Measurements from ENCODE around the gene UMAD1. TPM values are rescaled to one million over a fixed set of nuclear protein-coding genes. Genes with fewer than 3 reads are reported as not detected.
"Not testable (repeated sequence)": the region's sequence is repeated elsewhere in the genome, so short reads cannot be mapped to it uniquely, and the experiment has no call there.

The UMAD1 gene
- total and polyA plus RNA-seq, 4 donors = 7.7 to 19.2 (median 12.2) TPM

DNA sequence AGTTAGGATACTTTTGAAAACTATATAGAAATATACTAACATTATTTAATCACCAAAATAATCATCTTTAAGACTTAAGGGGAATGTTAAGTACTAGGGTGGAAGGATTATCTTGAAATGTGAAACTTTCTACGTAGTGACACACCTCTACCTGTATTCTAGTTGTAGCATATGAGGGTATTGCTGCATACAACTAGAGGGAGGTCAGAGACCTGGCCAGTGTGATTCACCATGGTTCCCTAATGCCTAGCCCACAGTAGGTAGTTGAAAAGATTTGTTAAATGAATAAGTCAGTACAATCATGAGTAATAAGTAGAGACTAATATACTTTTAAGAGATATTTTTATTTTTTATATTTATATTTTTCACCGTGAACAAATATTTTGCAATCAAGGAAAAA is 162.0 kb downstream of the UMAD1 start:
- H3K4me1 ChIP-seq (ENCODE audit: control insufficient read depth in 5 of 5, insufficient read depth in 5 of 5, low read length in 5 of 5) = no peaks in the 10 kb centered on the region
- TF ChIP-seq, protein P1, sequence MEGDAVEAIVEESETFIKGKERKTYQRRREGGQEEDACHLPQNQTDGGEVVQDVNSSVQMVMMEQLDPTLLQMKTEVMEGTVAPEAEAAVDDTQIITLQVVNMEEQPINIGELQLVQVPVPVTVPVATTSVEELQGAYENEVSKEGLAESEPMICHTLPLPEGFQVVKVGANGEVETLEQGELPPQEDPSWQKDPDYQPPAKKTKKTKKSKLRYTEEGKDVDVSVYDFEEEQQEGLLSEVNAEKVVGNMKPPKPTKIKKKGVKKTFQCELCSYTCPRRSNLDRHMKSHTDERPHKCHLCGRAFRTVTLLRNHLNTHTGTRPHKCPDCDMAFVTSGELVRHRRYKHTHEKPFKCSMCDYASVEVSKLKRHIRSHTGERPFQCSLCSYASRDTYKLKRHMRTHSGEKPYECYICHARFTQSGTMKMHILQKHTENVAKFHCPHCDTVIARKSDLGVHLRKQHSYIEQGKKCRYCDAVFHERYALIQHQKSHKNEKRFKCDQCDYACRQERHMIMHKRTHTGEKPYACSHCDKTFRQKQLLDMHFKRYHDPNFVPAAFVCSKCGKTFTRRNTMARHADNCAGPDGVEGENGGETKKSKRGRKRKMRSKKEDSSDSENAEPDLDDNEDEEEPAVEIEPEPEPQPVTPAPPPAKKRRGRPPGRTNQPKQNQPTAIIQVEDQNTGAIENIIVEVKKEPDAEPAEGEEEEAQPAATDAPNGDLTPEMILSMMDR (IDR thresholded peaks at IDR 0.05; ENCODE audit: control extremely low read depth, extremely low read depth) = no peak
- DNase-seq (no peak), ATAC-seq (ENCODE audit: insufficient read depth, low FRiP score) (no peak)
- H3K36me3 ChIP-seq (ENCODE audit: control insufficient read depth in 4 of 4, insufficient read depth in 4 of 4, low read length in 4 of 4) = no peaks in the 10 kb centered on the region
- no peak overlapping the region for H3K9ac ChIP-seq (ENCODE audit: insufficient read depth in 1 of 2, low read length in 2 of 2)
- 96 to 97% methylated on average over 2 of the region's 2 CpGs for WGBS, 2 donors
- H3K4me3 ChIP-seq = no peak overlapping the region
- H3K9me3 ChIP-seq (ENCODE audit: control insufficient read depth in 4 of 4, insufficient read depth in 3 of 4, low read length in 3 of 4) = no peaks in the 10 kb centered on the region
- H3K27me3 ChIP-seq (ENCODE audit: control insufficient read depth in 3 of 3, insufficient read depth in 3 of 3, low read length in 2 of 3) = no peaks in the 10 kb centered on the region
- no peak overlapping the region for H3K27ac ChIP-seq (ENCODE audit: low read depth in 1 of 2, low read length in 1 of 2)

DNA sequence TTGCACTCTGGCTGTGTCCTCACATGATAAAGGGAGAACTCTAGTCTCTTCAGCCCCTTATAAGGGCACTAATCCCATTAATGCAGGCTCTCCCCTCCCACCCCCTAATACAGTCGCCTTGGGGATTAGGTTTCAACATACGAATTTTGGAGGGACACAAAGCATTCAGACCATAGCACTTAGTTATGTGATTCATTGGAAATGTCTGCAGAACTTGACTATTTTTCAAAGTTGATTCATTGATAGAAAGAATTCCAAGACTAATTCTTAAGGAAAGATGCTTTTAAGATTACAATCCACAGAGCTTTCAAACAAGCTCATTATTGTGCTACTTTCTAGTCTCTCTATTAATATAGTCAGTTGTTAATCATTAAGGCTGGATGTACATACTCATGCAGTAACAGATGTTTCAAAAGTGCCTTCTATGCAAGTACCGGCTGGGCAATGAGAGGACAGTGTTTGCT is 163.2 kb downstream of the UMAD1 start:
- H3K27ac ChIP-seq (ENCODE audit: low read depth in 1 of 2, low read length in 1 of 2) = no peak overlapping the region
- TF ChIP-seq, protein P1 (IDR thresholded peaks at IDR 0.05; ENCODE audit: control extremely low read depth, extremely low read depth) = no peak
- no peaks in the 10 kb centered on the region for H3K27me3 ChIP-seq (ENCODE audit: control insufficient read depth in 3 of 3, insufficient read depth in 3 of 3, low read length in 2 of 3)
- WGBS, 2 donors = 90 to 91% methylated on average over 3 of the region's 3 CpGs
- H3K4me3 ChIP-seq = no peak overlapping the region
- no peaks in the 10 kb centered on the region for H3K36me3 ChIP-seq (ENCODE audit: control insufficient read depth in 4 of 4, insufficient read depth in 4 of 4, low read length in 4 of 4)
- ATAC-seq (ENCODE audit: insufficient read depth, low FRiP score) (no peak), DNase-seq (no peak)
- H3K9ac ChIP-seq (ENCODE audit: insufficient read depth in 1 of 2, low read length in 2 of 2) = no peak overlapping the region
- no peaks in the 10 kb centered on the region for H3K4me1 ChIP-seq (ENCODE audit: control insufficient read depth in 5 of 5, insufficient read depth in 5 of 5, low read length in 5 of 5)
- H3K9me3 ChIP-seq (ENCODE audit: control insufficient read depth in 4 of 4, insufficient read depth in 3 of 4, low read length in 3 of 4) = no peaks in the 10 kb centered on the region

DNA sequence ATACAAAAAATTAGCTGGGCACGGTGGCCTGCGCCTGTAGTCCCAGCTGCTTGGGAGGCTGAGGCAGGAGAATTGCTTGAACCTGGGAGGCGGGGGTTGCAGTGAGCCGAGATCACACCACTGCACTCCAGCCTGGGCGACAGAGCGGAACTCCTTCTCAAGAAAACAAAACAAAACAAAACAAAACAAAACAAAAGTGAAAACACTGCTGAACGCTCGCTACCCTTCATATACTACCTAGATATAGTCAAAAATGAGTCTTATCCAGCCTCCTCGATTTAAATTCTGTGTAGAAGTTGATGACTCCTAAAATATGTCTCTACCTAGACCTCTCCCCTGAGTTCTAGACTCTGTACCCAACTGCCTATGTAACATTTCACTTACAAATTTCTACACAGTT is 164.3 kb downstream of the UMAD1 start:
- WGBS, 2 donors = 86 to 89% methylated on average over 9 of the region's 9 CpGs
- not testable (repeated sequence) for DNase-seq; ATAC-seq (ENCODE audit: insufficient read depth, low FRiP score)

DNA sequence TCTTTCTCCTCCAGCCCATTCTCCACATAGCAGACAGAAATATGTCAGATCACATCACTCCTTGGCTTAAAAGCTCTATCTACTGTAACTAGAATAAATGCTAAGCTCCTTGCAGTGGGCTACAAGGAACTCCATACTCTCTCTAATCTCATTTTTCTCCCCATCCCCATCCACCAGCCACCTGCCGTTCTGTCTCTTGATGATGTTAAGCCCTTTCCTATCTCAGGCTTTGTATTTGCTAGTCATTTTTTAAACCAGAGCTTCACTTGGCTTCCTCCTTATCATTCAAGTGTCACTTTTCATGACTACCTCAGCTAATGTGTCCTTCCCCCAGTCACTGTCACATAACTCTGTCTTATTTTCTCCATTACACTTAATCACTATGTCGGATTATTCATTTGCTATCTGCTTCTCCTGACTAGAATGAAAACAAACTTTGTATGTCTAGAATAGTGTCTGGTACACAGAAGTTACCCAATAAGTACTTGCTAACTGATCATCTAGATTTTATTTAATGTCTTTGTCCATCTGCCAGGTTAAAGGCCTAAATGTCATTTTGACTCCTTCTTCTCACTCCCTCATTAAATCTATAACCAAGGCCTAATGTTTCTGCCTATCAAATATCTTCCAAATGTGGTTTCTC is 165.1 kb downstream of the UMAD1 start:
- no peak overlapping the region for H3K27ac ChIP-seq (ENCODE audit: low read depth in 1 of 2, low read length in 1 of 2)
- H3K27me3 ChIP-seq (ENCODE audit: control insufficient read depth in 3 of 3, insufficient read depth in 3 of 3, low read length in 2 of 3) = no peaks in the 10 kb centered on the region
- no peak overlapping the region for H3K9ac ChIP-seq (ENCODE audit: insufficient read depth in 1 of 2, low read length in 2 of 2)
- no peaks in the 10 kb centered on the region for H3K4me1 ChIP-seq (ENCODE audit: control insufficient read depth in 5 of 5, insufficient read depth in 5 of 5, low read length in 5 of 5)
- DNase-seq (no peak), ATAC-seq (ENCODE audit: insufficient read depth, low FRiP score) (no peak)
- H3K36me3 ChIP-seq (ENCODE audit: control insufficient read depth in 4 of 4, insufficient read depth in 4 of 4, low read length in 4 of 4) = no peaks in the 10 kb centered on the region
- H3K4me3 ChIP-seq = no peak overlapping the region
- whole genome bisulfite sequencing, 2 donors = 86 to 98% methylated on average over 2 of the region's 2 CpGs
- TF ChIP-seq, protein P1 (IDR thresholded peaks at IDR 0.05; ENCODE audit: control extremely low read depth, extremely low read depth) = no peak
- H3K9me3 ChIP-seq (ENCODE audit: control insufficient read depth in 4 of 4, insufficient read depth in 3 of 4, low read length in 3 of 4) = no peaks in the 10 kb centered on the region

More for the DNA sequence above, 164.3 kb downstream of the UMAD1 start:
- H3K36me3 ChIP-seq (ENCODE audit: control insufficient read depth in 4 of 4, insufficient read depth in 4 of 4, low read length in 4 of 4); H3K9me3 ChIP-seq (ENCODE audit: control insufficient read depth in 4 of 4, insufficient read depth in 3 of 4, low read length in 3 of 4); H3K9ac ChIP-seq (ENCODE audit: insufficient read depth in 1 of 2, low read length in 2 of 2); H3K27me3 ChIP-seq (ENCODE audit: control insufficient read depth in 3 of 3, insufficient read depth in 3 of 3, low read length in 2 of 3); H3K27ac ChIP-seq (ENCODE audit: low read depth in 1 of 2, low read length in 1 of 2); H3K4me3 ChIP-seq; H3K4me1 ChIP-seq (ENCODE audit: control insufficient read depth in 5 of 5, insufficient read depth in 5 of 5, low read length in 5 of 5): not testable (repeated sequence)
